Ascending aorta (tissue), 2 donors: Measurements from ENCODE around the gene MCAM. TPM values are rescaled to one million over a fixed set of nuclear protein-coding genes. Genes with fewer than 3 reads are reported as not detected.

Source experiments
- DNase-seq, 2 donors: peaks; one replicate each; pipeline ENCODE4 v3.0.0-alpha.2; 2019; ENCODE audit warnings: low spot score in 2 of 2
- H3K27ac ChIP-seq, 2 donors: fragments of 200-600 bp; sonication (generic); one replicate each; pipeline ENCODE4 v1.5.1; 2016 to 2017; ENCODE audit warnings: mild to moderate bottlenecking in 1 of 2
- H3K27me3 ChIP-seq: fragments of 200-600 bp; sonication (generic); one replicate; pipeline ENCODE4 v1.5.1; 2017
- H3K36me3 ChIP-seq, 2 donors: fragments of 200-600 bp; sonication (generic); one replicate each; pipeline ENCODE4 v1.5.1; 2016
- H3K4me1 ChIP-seq, 2 donors: fragments of 200-600 bp; sonication (generic); one replicate each; pipeline ENCODE4 v1.5.1; 2016 to 2017; ENCODE audit warnings: mild to moderate bottlenecking in 1 of 2
- H3K4me3 ChIP-seq, 2 donors: fragments of 200-600 bp; sonication (generic); one replicate each; pipeline ENCODE4 v1.5.1; 2016 to 2017; ENCODE audit warnings: mild to moderate bottlenecking in 1 of 2
- H3K9me3 ChIP-seq, 2 donors: fragments of 200-600 bp; sonication (generic); one replicate each; pipeline ENCODE4 v1.5.1; 2016
- intact Hi-C: fragments of 100-400 bp; cut with DNase I; formaldehyde crosslinking; loops from one replicate; pipeline ENCODE4 v1.15.1; 2023
- total RNA-seq: library from RNA; depleted of rRNA; stranded (reverse); fragments of >200 nt; gene quantifications from one replicate; pipeline ENCODE4 v1.1.0, GENCODE V29; 2016
- TF ChIP-seq, protein P1 (sequence below), 3 experiments: fragments of 200-600 bp in 2 of 3; fragments of 450-650 bp in 1 of 3; sonication (generic) in 2 of 3; IDR thresholded peaks; one replicate each; pipeline ENCODE4 v1.5.1; 2016 to 2019; ENCODE audit warnings: antibody characterized with exemption in 3 of 3, mild to moderate bottlenecking in 1 of 3, moderate library complexity in 1 of 3

Gene MCAM
- total RNA-seq, 1 donor from 2014 or later = 2,975 TPM

DNA sequence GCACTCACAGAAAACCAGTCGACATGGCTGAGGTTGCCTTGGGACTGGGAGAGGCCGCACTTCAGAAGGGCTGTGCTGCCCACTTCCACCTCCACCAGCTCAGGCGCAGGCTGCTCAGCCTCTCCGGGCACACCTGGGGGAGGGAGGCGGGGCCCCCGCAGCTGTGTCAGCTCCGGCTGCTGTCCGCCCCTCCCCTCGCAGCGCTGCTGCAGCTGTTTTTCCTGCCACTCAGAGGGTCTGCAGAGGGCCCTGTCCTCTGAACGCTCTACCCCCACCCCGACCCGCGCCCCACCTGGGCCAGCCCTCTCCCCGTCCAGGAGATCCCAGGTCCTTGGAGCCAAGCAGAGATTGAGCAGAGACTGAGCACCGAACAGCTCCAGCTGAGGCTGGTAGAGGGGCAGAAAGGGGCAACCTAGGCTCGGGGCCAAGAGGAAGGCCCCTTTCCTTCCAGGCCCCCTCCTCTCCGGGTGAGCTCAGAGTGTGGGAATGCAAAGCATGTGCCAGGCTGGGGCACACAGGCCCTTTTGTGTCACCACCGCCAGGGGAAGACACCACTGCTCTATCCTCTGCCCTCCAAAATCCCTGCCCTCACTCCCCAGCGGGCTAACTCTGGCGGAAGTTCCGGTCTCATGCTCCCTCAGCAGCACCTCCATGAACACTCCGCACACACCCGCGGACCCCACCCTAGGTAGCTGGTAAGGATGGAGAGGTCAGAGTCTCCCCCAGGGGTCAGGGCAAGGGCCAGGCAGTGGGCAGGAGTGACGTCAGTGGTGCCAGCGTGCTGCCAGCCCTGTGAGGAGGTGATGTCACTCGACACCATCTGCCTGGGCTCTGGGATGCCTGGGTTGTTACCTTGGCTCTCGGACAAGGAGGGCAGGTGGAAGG, 1.6 kb downstream of the MCAM start:
- peak overlapping the region; percentile 80 to 92 for H3K4me3 ChIP-seq
- peak in 1 of 2 donors; percentile 82 for DNase-seq
- intact Hi-C loops = loop anchor here (1.0 to 5.0 kb wide), 4 partner anchors 9 to 693 kb away; partner anchors contain the start of genes BCL9L and DPAGT1
- TF ChIP-seq, protein P1, sequence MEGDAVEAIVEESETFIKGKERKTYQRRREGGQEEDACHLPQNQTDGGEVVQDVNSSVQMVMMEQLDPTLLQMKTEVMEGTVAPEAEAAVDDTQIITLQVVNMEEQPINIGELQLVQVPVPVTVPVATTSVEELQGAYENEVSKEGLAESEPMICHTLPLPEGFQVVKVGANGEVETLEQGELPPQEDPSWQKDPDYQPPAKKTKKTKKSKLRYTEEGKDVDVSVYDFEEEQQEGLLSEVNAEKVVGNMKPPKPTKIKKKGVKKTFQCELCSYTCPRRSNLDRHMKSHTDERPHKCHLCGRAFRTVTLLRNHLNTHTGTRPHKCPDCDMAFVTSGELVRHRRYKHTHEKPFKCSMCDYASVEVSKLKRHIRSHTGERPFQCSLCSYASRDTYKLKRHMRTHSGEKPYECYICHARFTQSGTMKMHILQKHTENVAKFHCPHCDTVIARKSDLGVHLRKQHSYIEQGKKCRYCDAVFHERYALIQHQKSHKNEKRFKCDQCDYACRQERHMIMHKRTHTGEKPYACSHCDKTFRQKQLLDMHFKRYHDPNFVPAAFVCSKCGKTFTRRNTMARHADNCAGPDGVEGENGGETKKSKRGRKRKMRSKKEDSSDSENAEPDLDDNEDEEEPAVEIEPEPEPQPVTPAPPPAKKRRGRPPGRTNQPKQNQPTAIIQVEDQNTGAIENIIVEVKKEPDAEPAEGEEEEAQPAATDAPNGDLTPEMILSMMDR (IDR thresholded peaks at IDR 0.05) = peak; percentile 11 to 24 (median 22)
- H3K4me1 ChIP-seq = peaks cover 20 to 60% of the 10 kb centered on the region in 2 donors
- H3K36me3 ChIP-seq = peaks cover 45 to 49% of the 10 kb centered on the region in 2 donors
- peak overlapping the region; percentile 98 to 99 for H3K27ac ChIP-seq
- no peaks in the 10 kb centered on the region for H3K27me3 ChIP-seq
- H3K9me3 ChIP-seq = no peaks in the 10 kb centered on the region

DNA sequence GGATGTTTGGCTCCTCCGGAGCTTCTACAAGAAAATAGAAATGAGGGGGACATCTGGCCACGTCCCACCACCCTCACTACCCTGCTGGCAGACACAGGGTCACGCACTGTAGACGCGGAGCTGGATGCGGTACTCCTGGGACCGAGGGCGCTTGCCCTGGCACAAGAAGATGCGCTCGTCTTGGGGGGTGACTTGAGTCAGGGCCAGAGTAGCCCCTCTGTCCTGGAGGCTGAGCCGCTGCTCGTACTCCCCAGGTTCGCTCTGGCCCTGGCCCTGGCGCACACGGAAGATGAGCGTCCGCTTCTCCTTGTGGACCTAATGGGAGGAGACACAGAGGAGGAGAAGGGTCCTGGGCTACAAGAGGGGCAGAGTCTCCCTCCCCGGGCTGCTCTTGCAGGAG, 2.2 kb downstream of the MCAM start:
- no peaks in the 10 kb centered on the region for H3K9me3 ChIP-seq
- H3K27ac ChIP-seq = peak overlapping the region; percentile 98 to 99
- intact Hi-C loops = loop anchor here (5.0 kb wide), 3 partner anchors 212 to 692 kb away; partner anchors contain the start of genes BCL9L and DPAGT1
- H3K4me1 ChIP-seq = peaks cover 20 to 56% of the 10 kb centered on the region in 2 donors
- peaks cover 52 to 56% of the 10 kb centered on the region in 2 donors for H3K36me3 ChIP-seq
- H3K27me3 ChIP-seq = no peaks in the 10 kb centered on the region
- peak overlapping the region; percentile 80 to 92 for H3K4me3 ChIP-seq
- no peak for DNase-seq
- TF ChIP-seq, protein P1 (IDR thresholded peaks at IDR 0.05) = no peak

DNA sequence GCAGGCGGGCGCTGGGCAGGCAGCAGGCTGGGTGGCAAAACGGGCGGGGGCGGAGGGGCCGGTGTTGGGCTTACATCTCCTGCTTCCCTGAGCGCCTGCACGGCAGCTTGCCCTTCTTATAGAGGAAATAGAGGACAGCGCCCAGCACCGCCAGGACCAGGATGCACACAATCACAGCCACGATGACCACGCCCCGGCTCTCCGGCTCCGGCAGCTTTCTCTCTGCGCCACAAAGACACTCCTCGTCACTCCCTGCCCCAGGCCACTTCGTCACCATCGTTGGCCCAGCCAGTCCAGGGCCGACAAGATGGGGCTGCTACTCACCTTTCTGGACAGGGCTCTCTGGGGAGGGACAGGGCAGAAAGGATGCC, 6.3 kb downstream of the MCAM start:
- Histone ChIP-seq H3K9me3 (no peaks in the 10 kb centered on the region), H3K4me1 (peaks cover 14 to 65% of the 10 kb centered on the region in 2 donors), H3K27ac (peak overlapping the region; percentile 98 to 99), H3K36me3 (peaks cover 65 to 74% of the 10 kb centered on the region in 2 donors), H3K27me3 (no peaks in the 10 kb centered on the region), H3K4me3 (no peak overlapping the region)
- TF ChIP-seq, protein P1 (IDR thresholded peaks at IDR 0.05) = no peak
- DNase-seq = no peak
- intact Hi-C loops = no loop called here

DNA sequence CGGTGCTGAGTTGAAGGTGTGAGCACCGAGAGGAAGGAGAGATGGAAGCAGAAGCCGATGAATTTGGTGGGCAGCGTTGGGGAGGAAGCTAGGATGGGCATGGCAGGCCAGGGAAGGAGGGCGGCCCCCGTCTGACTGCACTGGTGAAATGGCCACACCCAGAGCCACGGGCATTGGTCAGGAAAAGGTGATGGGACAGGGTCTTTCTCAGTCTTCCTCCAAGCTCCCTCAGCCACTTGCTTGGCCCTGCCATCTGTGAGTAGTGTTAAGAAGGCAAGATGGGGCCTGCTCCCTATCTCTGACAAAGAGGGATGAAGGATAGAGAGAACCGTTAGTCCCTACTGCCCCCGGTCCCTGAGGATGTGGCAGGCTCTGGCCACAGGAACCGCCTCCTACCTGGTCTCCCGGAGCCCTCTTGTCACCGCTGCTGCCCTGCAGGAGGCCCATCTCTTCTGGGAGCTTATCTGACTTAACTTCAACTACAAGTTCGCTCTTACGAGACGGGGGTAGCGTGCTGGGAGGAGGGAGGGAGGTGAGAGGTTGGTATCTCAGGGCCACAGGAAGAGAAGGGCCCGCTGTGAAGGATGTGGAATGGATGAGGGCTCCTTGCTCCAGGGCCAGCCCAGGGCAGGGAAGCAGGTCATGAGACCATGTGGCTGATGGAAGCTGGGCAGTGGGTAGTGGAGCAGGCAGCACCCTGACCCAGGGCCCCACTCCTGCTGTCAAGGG, 6.8 kb downstream of the MCAM start:
- Histone ChIP-seq H3K4me1 (peaks cover 14 to 68% of the 10 kb centered on the region in 2 donors), H3K27me3 (no peaks in the 10 kb centered on the region), H3K4me3 (no peak overlapping the region), H3K9me3 (no peaks in the 10 kb centered on the region), H3K27ac (peak overlapping the region; percentile 98 to 99), H3K36me3 (peaks cover 65 to 72% of the 10 kb centered on the region in 2 donors)
- intact Hi-C loops = loop anchor here (5.0 kb wide), 1 partner anchor 103 kb away; the partner anchor contains the start of gene CBL
- no peak for DNase-seq
- TF ChIP-seq, protein P1 (IDR thresholded peaks at IDR 0.05) = no peak

DNA sequence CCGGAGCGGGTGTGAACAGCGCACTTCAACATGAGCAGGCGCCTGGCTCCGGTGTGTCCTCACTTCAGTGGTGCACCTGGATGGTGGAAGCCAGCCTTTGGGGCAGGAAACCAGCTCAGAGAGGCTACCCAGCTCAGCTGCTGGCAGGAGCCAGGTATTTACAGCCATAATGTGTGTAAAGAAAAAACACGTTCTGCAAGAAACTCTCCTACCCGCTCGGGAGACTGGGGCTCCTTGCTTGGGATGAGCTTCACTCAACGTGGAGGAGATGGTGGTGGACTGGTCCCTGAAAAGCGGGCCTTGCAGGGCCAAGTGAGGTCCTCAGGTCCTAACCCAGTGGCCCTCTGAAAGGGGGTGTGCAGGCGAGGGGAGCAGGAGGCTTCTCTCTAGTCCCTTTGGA, 7.5 kb downstream of the MCAM start:
- TF ChIP-seq, protein P1 (IDR thresholded peaks at IDR 0.05) = no peak
- no peaks in the 10 kb centered on the region for H3K9me3 ChIP-seq
- H3K27me3 ChIP-seq = no peaks in the 10 kb centered on the region
- no peak overlapping the region for H3K4me3 ChIP-seq
- H3K27ac ChIP-seq = peak overlapping the region; percentile 98 to 99
- no peak for DNase-seq
- intact Hi-C loops = loop anchor here (5.0 kb wide), 1 partner anchor 102 kb away; the partner anchor contains the start of gene CBL
- peaks cover 60 to 65% of the 10 kb centered on the region in 2 donors for H3K36me3 ChIP-seq
- H3K4me1 ChIP-seq = peaks cover 11 to 65% of the 10 kb centered on the region in 2 donors
